ENCODE measurements around the gene PLSCR3.

The PLSCR3 gene

DNA sequence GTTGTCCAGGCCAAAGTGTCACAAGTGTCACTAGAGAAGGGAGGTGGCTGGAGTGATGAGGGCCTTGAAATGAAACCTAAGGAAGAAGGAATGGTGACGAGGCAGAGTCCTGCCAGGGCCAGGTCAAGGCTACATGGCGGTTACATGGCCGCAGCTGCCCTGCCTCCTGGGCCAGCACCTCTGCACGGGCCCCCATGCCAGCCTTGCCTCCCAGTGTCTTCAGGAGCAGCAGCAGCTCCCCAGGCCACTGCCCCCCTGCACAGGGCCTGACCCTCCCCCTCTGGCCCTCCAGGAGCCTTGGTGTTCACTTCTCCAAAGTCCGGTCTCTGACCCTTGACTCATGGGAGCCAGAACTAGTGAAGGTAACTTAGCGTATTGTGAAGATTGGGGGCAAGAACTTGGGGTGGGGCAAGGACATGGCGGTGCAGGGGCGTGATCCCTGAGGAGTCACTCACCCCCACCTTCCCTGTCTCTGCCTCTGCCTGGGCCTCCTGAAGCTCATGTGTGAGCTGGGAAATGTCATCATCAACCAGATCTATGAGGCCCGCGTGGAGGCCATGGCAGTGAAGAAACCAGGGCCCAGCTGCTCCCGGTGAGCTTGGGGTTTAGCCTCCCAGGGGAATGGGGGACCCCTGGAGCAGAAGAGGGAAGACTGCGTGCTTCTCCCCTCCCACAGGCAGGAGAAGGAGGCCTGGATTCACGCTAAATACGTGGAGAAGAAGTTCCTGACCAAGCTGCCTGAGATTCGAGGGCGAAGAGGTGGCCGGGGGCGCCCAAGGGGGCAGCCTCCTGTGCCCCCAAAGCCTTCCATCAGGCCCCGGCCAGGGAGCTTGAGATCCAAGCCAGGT, 46.5 kb downstream of the PLSCR3 start:
- DNase-seq (ENCODE audit: low read depth), result no peak

- DNase-seq (ENCODE audit: low read depth), result no peak
Observed at GRCh38 chr17:7346761-7347614, 47.3 kb downstream of the PLSCR3 start.

GRCh38 chr17:7343250-7343649, 51.1 kb downstream of the PLSCR3 start:
- DNase-seq (ENCODE audit: low read depth), result no peak

GRCh38 chr17:7341842-7342241, 52.5 kb downstream of the PLSCR3 start:
- DNase-seq (ENCODE audit: low read depth), result no peak

GRCh38 chr17:7340179-7340578, 54.1 kb downstream of the PLSCR3 start:
- no peak for DNase-seq (ENCODE audit: low read depth)
